HG02870 (cell line): ENCODE results near the gene AHI1.
"Not testable (repeated sequence)": the region's sequence is repeated elsewhere in the genome, so short reads cannot be mapped to it uniquely, and the experiment has no call there.

Source experiments
- ATAC-seq: cut with Tn5 transposase; IDR thresholded peaks from one replicate; pipeline ENCODE4 v1.9.1; 2021; ENCODE audit warnings: mild to moderate bottlenecking, moderate library complexity; ENCODE audit not compliant: unreplicated experiment

The AHI1 gene

GRCh38 chr6:135270676-135271536 lies 226.6 kb downstream of the AHI1 start:
- no peak for ATAC-seq

GRCh38 chr6:135269481-135269891 lies 228.1 kb downstream of the AHI1 start:
- ATAC-seq: no peak

GRCh38 chr6:135268740-135269139 lies 228.8 kb downstream of the AHI1 start:
- ATAC-seq: no peak

GRCh38 chr6:135268263-135268662 lies 229.3 kb downstream of the AHI1 start:
- ATAC-seq: no peak

- no peak for ATAC-seq
Observed at GRCh38 chr6:135267085-135267484, 230.5 kb downstream of the AHI1 start.

GRCh38 chr6:135266675-135267074 lies 230.9 kb downstream of the AHI1 start:
- ATAC-seq: no peak

- ATAC-seq: no peak
Observed at GRCh38 chr6:135265278-135265677, 232.3 kb downstream of the AHI1 start.

- no peak for ATAC-seq
Observed at GRCh38 chr6:135261872-135262725, 235.4 kb downstream of the AHI1 start.

- ATAC-seq: no peak
Observed at GRCh38 chr6:135260612-135261011, 236.9 kb downstream of the AHI1 start.

GRCh38 chr6:135258970-135259369 lies 238.6 kb downstream of the AHI1 start:
- ATAC-seq: no peak

GRCh38 chr6:135257631-135258405 lies 239.7 kb downstream of the AHI1 start:
- ATAC-seq: no peak

- ATAC-seq: no peak
Observed at GRCh38 chr6:135256866-135257265, 240.7 kb downstream of the AHI1 start.

- ATAC-seq: no peak
Observed at GRCh38 chr6:135254471-135254870, 243.1 kb downstream of the AHI1 start.

- no peak for ATAC-seq
Observed at GRCh38 chr6:135251498-135252441, 245.8 kb downstream of the AHI1 start.

- no peak for ATAC-seq
Observed at GRCh38 chr6:135250751-135251497, 246.6 kb downstream of the AHI1 start.

- no peak for ATAC-seq
Observed at GRCh38 chr6:135250234-135250633, 247.3 kb downstream of the AHI1 start.

GRCh38 chr6:135246412-135247012 lies 251.0 kb downstream of the AHI1 start:
- not testable (repeated sequence) for ATAC-seq

- ATAC-seq: no peak
Observed at GRCh38 chr6:135244805-135245204, 252.7 kb downstream of the AHI1 start.
